HT1080 (cell line): ENCODE results near the gene IGSF9B. TPM values are rescaled to one million over a fixed set of nuclear protein-coding genes. Genes with fewer than 3 reads are reported as not detected.

Experiments
- total RNA-seq: library from RNA; depleted of rRNA; stranded (reverse); fragments of >200 nt; shearing (Covaris generic); gene quantifications from 2 replicates; pipeline ENCODE4 v1.2.3, GENCODE V29; 2014; rRNA removed

The IGSF9B gene
- total RNA-seq, 1 experiment from 2014 or later: 0.64 TPM

Other genes with a start within 250 kb of the IGSF9B start
- not detected in 2 replicates for gene SPATA19, start 111.5 kb downstream of the IGSF9B start, total RNA-seq
- gene JAM3, start 112.1 kb upstream of the IGSF9B start, total RNA-seq: 41.2 and 49.5 TPM in 2 replicates